Mesodermal cell (in vitro differentiated cells): Measurements from ENCODE around the gene FREM1.

ENCODE experiments used
- H3K27ac ChIP-seq: 2 replicates; pipeline ENCODE4 v1.7.0; 2013; ENCODE audit warnings: mild to moderate bottlenecking, low read depth, low read length, moderate library complexity; ENCODE audit not compliant: severe bottlenecking
- H3K36me3 ChIP-seq: 2 replicates; pipeline ENCODE4 v1.7.1; 2013; ENCODE audit warnings: mild to moderate bottlenecking, low read length, moderate library complexity; ENCODE audit not compliant: control insufficient read depth, insufficient read depth
- H3K4me1 ChIP-seq: one replicate; pipeline ENCODE4 v1.7.1; 2013; ENCODE audit warnings: mild to moderate bottlenecking, low read length; ENCODE audit not compliant: insufficient read depth, control insufficient read depth, poor library complexity, severe bottlenecking
- H3K4me3 ChIP-seq: 2 replicates; pipeline ENCODE4 v1.7.0; 2013; ENCODE audit warnings: low read length, control low read depth, mild to moderate bottlenecking; ENCODE audit not compliant: insufficient read depth, poor library complexity, severe bottlenecking; ENCODE audit errors: extremely low read depth
- H3K9me3 ChIP-seq: 2 replicates; pipeline ENCODE4 v1.7.1; 2013; ENCODE audit warnings: mild to moderate bottlenecking, low read length, moderate library complexity; ENCODE audit not compliant: control insufficient read depth

FREM1 gene

GRCh38 chr9:14686168-14686567 is 224.1 kb downstream of the FREM1 start:
- no peak overlapping the region for H3K4me3 ChIP-seq

More at GRCh38 chr9:14686168-14686567, 224.1 kb downstream of the FREM1 start:
- Histone ChIP-seq H3K36me3 (peaks cover 31% of the 10 kb centered on the region), H3K4me1 (no peaks in the 10 kb centered on the region), H3K27ac (no peak overlapping the region), H3K9me3 (no peaks in the 10 kb centered on the region)
